SJCRH30 (cell line): ENCODE measurements around the gene TRPM8. TPM values are rescaled to one million over a fixed set of nuclear protein-coding genes. Genes with fewer than 3 reads are reported as not detected.
A peak's percentile ranks its signal among the peaks of the same experiment; 100 is the strongest.

ENCODE experiments used
- DNase-seq, 2 experiments: peaks; one replicate each; pipeline ENCODE4 v3.0.0-alpha.2; 2015 to 2020
- H3K27ac ChIP-seq: fragments of 250-450 bp; sonication (Bioruptor Pico); 2 replicates; pipeline ENCODE4 v1.5.1; 2020; ENCODE audit warnings: mild to moderate bottlenecking, moderate library complexity
- H3K27me3 ChIP-seq: fragments of 250-450 bp; sonication (Bioruptor Pico); 2 replicates; pipeline ENCODE4 v1.5.1; 2020; ENCODE audit warnings: mild to moderate bottlenecking, moderate library complexity
- H3K36me3 ChIP-seq: fragments of 250-450 bp; sonication (Bioruptor Pico); 2 replicates; pipeline ENCODE4 v1.5.1; 2020; ENCODE audit warnings: mild to moderate bottlenecking, moderate library complexity
- H3K4me1 ChIP-seq: fragments of 250-450 bp; sonication (Bioruptor Pico); 2 replicates; pipeline ENCODE4 v1.5.1; 2020; ENCODE audit warnings: mild to moderate bottlenecking, moderate library complexity
- H3K4me3 ChIP-seq: fragments of 250-450 bp; sonication (Bioruptor Pico); 2 replicates; pipeline ENCODE4 v1.5.1; 2020; ENCODE audit warnings: mild to moderate bottlenecking, moderate library complexity
- H3K9me3 ChIP-seq: fragments of 250-450 bp; sonication (Bioruptor Pico); replicated peaks from 2 replicates; pipeline ENCODE4 v1.5.1; 2020; ENCODE audit warnings: mild to moderate bottlenecking, moderate library complexity
- total RNA-seq: library from RNA; depleted of rRNA; stranded (reverse); fragments of >200 nt; shearing (Covaris generic); gene quantifications from 2 replicates; pipeline ENCODE4 v1.2.3, GENCODE V29; 2014; rRNA removed

TRPM8 gene
- total RNA-seq, 1 experiment from 2014 or later = 0.10 TPM

DNA sequence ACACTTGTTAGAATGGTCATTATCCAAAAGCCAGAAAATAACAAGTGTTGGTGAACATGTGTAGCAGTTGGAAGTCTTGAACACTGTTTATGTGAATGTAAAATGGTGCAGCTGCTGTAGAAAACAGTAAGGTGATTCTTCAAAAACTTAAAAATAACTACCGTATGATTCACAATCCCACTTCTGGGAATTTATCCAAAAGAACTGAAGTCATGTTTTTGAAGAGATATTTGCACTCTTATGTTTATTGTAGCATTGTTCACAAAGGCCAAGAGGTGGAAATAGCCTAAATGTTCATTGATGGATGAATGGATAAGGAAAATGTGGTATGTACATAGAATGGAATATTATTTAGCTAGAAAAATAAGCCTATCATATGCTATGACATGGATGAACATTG is 127.0 kb downstream of the TRPM8 start:
- Histone ChIP-seq H3K27me3 (no peaks in the 10 kb centered on the region), H3K9me3 (no peaks in the 10 kb centered on the region), H3K4me1 (peaks cover 10% of the 10 kb centered on the region; the same call in 1 of the 2 replicates), H3K27ac (no peak overlapping the region), H3K36me3 (no peaks in the 10 kb centered on the region), H3K4me3 (no peak overlapping the region)
- DNase-seq = peak in 1 of 2 experiments; percentile 45

DNA sequence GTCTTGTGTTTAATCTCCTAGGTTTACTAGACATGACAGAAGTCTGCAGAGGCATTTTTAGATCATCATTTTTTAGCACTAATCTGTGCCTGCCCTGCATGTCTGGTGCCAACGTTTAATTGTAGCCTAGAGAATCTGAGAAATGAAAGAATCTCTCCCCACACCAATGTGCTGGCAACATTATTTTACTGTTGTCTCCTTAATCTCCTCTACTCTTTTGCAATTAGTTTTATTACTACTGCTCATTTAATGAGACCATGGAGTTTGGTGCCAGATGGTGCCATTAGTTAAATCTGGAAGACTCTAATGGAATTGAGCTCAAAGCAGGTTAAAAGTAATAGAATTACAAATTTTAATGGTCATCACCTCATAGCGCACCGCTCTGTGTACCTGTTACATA is 129.3 kb downstream of the TRPM8 start:
- H3K4me3 ChIP-seq = no peak overlapping the region
- no peaks in the 10 kb centered on the region for H3K36me3 ChIP-seq
- no peak overlapping the region for H3K27ac ChIP-seq
- H3K4me1 ChIP-seq = peaks cover 10% of the 10 kb centered on the region; the same call in 1 of the 2 replicates
- no peak for DNase-seq
- H3K27me3 ChIP-seq = no peaks in the 10 kb centered on the region
- H3K9me3 ChIP-seq = no peaks in the 10 kb centered on the region

DNA sequence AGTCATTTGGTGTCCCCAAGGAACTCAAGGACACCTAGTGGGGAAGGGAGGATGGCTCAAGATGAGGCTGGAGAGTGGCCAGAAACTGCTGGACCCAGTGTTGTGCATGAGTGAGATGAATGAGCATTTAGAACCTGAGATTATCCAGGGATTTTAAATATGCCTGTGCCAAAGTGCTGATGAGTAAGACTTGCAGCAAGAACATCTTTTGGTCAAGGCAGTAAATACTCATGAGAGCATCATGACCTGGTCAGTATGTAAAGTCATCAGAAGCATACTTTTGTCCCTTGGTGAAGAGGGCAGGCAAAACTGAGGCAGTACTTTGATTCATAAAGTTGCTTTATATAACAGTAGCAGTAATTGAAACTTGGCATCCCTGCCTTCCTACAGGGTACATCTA is 130.2 kb downstream of the TRPM8 start:
- H3K9me3 ChIP-seq = no peaks in the 10 kb centered on the region
- H3K27ac ChIP-seq = no peak overlapping the region
- H3K36me3 ChIP-seq = no peaks in the 10 kb centered on the region
- H3K4me1 ChIP-seq = peaks cover 10% of the 10 kb centered on the region; the same call in 1 of the 2 replicates
- H3K27me3 ChIP-seq = no peaks in the 10 kb centered on the region
- DNase-seq = no peak
- H3K4me3 ChIP-seq = no peak overlapping the region

DNA sequence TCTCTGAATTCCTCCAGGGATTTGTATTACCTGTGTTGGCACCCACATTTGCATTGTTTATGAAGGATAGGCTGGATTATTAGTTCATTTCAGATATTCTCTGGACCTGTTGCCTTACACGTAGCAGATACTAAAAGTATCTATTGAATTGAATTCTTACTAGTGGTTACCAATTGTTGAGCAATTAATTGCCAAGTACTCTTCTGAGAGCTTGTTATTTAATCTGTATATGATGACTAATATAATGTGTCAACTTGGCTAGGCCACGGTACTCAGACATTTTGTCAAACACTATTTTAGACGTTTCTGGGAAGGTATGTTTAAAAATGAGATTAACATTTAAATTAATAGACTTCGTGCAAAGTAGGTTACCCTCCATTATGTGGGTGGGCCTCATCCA is 130.9 kb downstream of the TRPM8 start:
- Histone ChIP-seq H3K4me3 (no peak overlapping the region), H3K36me3 (no peaks in the 10 kb centered on the region), H3K27ac (no peak overlapping the region), H3K4me1 (peaks cover 10% of the 10 kb centered on the region; the same call in 1 of the 2 replicates), H3K27me3 (no peaks in the 10 kb centered on the region), H3K9me3 (no peaks in the 10 kb centered on the region)
- no peak for DNase-seq

DNA sequence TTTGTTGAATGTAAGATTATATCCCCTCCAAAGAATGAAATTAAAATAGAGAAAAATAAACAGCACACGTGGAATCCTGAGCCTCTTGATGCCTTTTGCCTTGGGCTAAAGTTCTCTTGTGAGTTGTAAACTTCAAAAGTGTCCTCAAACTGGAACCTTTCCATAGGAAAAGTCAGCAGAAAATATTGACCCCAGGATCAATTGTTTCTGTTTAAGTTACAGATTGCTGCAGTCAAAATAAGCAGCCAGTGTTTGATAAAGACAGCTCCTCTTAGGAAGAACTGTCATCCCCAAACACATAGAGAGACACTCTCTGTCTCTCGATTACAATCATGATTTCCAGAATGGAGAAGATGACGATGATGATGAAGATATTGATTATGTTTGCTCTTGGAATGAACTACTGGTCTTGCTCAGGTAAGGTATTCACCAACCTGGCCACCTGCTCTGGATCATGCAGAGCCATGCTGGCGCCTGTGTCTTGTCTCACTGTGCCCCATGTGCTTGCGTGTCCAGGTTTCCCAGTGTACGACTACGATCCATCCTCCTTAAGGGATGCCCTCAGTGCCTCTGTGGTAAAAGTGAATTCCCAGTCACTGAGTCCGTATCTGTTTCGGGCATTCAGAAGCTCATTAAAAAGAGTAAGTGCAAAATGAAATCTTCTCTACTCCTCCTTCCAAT is 133.4 kb downstream of the TRPM8 start, which contains the start of gene SPP2:
SPP2 (plus strand) TSS at position 248 of the 681 bp plus-strand sequence; CDS start at position 333, 85 bp downstream.
- Histone ChIP-seq H3K4me1 (no peaks in the 10 kb centered on the region), H3K4me3 (no peak within 1 kb of the TSS), H3K27me3 (no peaks in the 10 kb centered on the region), H3K9me3 (no peaks in the 10 kb centered on the region), H3K36me3 (no peaks in the 10 kb centered on the region), H3K27ac (no peak within 1 kb of the TSS)
- DNase-seq = no peak

DNA sequence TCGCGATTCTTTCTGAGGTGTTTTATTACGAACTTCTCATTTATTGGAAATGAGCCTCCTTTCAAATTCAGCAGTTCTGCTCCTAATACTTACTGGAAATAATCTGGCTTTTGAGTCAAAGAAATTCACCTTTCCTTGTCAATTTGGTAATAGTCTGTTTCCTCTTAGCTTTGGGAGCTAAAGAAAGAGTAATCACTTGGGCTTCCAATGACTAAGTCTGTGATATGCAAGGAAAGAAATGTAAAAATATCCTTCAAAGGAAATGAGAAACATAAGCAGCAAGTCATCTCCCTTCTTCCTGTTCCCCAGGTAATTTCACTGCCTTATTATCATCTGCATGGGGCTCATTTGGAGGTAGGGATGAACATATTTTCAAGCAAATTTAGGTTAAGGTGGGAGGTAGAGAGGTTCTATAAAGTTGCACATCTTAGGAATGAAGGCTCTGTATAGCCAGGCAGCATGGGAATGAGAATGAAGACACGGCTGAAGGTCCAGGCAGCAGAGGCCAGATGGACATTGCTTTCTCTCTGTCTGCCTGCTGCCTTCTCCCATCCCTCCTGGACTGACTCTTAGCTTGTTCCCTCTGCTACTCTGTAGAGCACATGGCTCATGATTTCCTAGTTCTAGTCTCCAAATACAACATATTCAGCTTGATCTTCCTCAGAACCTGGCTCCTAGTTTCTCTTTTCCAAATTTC is 134.3 kb downstream of the TRPM8 start:
- H3K36me3 ChIP-seq = no peaks in the 10 kb centered on the region
- no peak overlapping the region for H3K27ac ChIP-seq
- no peaks in the 10 kb centered on the region for H3K9me3 ChIP-seq
- no peak overlapping the region for H3K4me3 ChIP-seq
- H3K27me3 ChIP-seq = no peaks in the 10 kb centered on the region
- DNase-seq = no peak
- H3K4me1 ChIP-seq = no peaks in the 10 kb centered on the region

DNA sequence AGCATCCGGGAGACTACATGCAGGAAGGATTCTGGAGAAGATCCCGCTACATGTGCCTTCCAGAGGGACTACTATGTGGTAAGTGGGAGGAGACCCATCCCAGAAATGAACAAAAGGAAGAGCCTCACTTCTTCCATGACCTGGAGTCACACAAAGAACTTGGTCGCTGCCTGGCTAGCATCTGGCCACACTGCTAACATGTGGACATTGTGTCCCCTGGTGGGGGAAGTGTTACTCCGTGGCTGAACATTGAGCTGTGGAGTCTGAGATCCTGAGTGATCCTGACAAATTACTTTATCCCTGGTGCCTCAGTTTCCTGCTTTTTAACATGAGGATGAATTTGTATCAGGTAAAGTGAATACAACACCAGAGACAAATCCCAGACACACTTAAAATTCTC is 141.7 kb downstream of the TRPM8 start:
- Histone ChIP-seq H3K27me3 (no peaks in the 10 kb centered on the region), H3K27ac (no peak overlapping the region), H3K9me3 (no peaks in the 10 kb centered on the region), H3K4me3 (no peak overlapping the region), H3K36me3 (no peaks in the 10 kb centered on the region), H3K4me1 (no peaks in the 10 kb centered on the region; the same call in 1 of the 2 replicates)
- DNase-seq = no peak

DNA sequence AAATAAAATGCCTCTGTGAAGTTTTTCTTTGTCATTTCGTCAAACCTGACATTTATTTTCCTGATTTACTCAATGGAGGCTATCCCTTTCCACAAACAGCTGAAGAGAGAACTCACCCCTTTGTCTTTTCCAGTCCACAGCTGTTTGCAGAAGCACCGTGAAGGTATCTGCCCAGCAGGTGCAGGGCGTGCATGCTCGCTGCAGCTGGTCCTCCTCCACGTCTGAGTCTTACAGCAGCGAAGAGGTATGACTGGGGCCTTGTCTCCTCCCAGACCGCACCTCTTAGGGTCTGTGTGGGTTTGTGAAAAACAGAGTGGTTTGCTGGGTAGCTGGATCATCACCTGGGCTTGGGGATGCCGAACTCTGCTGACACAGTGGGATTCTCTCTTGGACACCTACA is 143.1 kb downstream of the TRPM8 start:
- peak; percentile 51 to 69 for DNase-seq
- no peaks in the 10 kb centered on the region; the same call in 1 of the 2 replicates for H3K4me1 ChIP-seq

DNA sequence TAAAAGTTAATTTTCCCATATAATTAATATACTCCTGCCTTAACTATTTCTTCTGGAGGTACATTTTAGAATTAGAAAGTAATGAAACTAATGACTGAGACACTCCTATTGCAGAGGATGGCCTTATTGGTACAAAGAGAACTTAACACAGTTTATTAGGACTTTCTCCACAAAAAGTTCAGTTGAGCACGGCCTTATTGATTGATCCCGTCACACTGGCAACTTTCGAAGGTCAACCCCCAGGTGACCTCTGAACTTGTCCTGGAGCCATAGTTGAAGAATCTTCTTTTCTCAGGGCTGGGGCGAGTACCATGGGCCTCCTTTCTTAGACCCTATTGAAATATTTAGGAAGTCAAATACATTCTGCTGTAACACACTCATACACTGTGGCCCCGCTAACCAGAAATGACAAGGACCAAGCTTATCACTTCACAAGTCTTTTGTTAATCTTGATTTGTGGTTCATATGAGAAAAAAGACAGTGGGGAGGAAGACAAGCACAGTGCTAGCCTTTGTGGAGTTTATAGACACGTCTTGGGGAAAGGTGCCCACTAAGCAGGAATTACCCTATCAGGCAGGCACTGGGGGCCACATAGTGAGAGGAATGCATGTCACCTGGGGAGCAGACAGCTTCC is 144.6 kb downstream of the TRPM8 start:
- no peaks in the 10 kb centered on the region for H3K36me3 ChIP-seq
- no peaks in the 10 kb centered on the region for H3K9me3 ChIP-seq
- no peaks in the 10 kb centered on the region; the same call in 1 of the 2 replicates for H3K4me1 ChIP-seq
- H3K27ac ChIP-seq = no peak overlapping the region
- H3K27me3 ChIP-seq = no peaks in the 10 kb centered on the region
- DNase-seq = no peak
- no peak overlapping the region for H3K4me3 ChIP-seq

More for the DNA sequence above, 143.1 kb downstream of the TRPM8 start:
- Histone ChIP-seq H3K27ac (no peak overlapping the region), H3K9me3 (no peaks in the 10 kb centered on the region), H3K36me3 (no peaks in the 10 kb centered on the region), H3K4me3 (no peak overlapping the region), H3K27me3 (no peaks in the 10 kb centered on the region)

DNA sequence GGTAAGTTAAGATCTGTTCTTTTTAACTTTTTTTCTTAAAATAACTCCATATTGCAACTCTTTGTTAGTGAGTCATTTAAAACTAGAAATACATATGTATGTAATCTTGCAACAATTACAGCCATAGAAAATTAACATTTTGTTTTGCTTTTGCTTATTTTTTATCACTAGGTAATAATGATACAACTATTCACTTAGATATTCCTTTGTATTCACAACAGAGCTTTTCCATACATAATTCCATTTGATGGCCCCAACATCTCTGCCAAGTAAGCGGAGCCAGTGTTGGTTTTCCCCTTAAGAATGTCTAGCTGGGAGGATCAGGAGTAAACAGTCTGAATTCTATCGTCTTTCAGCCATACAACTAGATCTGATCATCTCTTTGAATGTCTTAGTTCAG is 149.4 kb downstream of the TRPM8 start:
- DNase-seq = no peak
- Histone ChIP-seq H3K36me3 (no peaks in the 10 kb centered on the region), H3K27ac (no peak overlapping the region), H3K27me3 (no peaks in the 10 kb centered on the region), H3K4me1 (no peaks in the 10 kb centered on the region), H3K9me3 (0 out of 2 replicates have a peak, but pooled peaks cover 2% of the 10 kb centered on the region), H3K4me3 (no peak overlapping the region)

Other genes starting within 250 kb of the TRPM8 start
- not detected in 2 replicates for gene UGT1A9, start 245.5 kb upstream of the TRPM8 start, total RNA-seq
- gene UGT1A7, start 235.5 kb upstream of the TRPM8 start, total RNA-seq = not detected in 2 replicates
- gene UGT1A6, start 224.5 kb upstream of the TRPM8 start, total RNA-seq = not detected in 2 replicates
- gene UGT1A5, start 204.5 kb upstream of the TRPM8 start, total RNA-seq = not detected in 2 replicates
- gene UGT1A4, start 198.6 kb upstream of the TRPM8 start, total RNA-seq = not detected in 2 replicates
- gene UGT1A3, start 188.3 kb upstream of the TRPM8 start, total RNA-seq = not detected in 2 replicates
- gene UGT1A1, start 157.1 kb upstream of the TRPM8 start, total RNA-seq = not detected in 2 replicates
- gene MROH2A, start 139.0 kb upstream of the TRPM8 start, total RNA-seq = not detected in 2 replicates
- gene HJURP, start 62.8 kb upstream of the TRPM8 start, total RNA-seq = 86.1 and 90.8 TPM in 2 replicates
- 0.14 TPM in 1 of 2 replicates, not detected in the other for gene SPP2, start 133.3 kb downstream of the TRPM8 start, total RNA-seq